AG04450 (cell line): ENCODE data around the gene KIAA0040. TPM values are rescaled to one million over a fixed set of nuclear protein-coding genes. Genes with fewer than 3 reads are reported as not detected.

Experiments
- CTCF ChIA-PET: fragments of 300-600, 350-600 bp; formaldehyde crosslinking; extraction: SDS; loops from one replicate; lab custom pipeline; 2022; ENCODE audit warnings: antibody characterized with exemption, inconsistent platforms; lab: Charles Lee
- POLR2A ChIA-PET: fragments of 350-600 bp; formaldehyde crosslinking; extraction: SDS; loops from one replicate; lab custom pipeline; 2021; ENCODE audit warnings: antibody characterized with exemption, inconsistent platforms; lab: Yijun Ruan, JAX
- DNase-seq: peaks from one replicate; pipeline ENCODE4 v3.0.0-alpha.2; 2011; ENCODE audit warnings: low read depth, low spot score
- H3K27ac ChIP-seq: one replicate; pipeline ENCODE4 v1.5.1; 2012; ENCODE audit warnings: low read depth, low read length, control low read depth
- H3K27me3 ChIP-seq: one replicate; pipeline ENCODE4 v1.6.0; 2012; ENCODE audit warnings: low read length; ENCODE audit not compliant: control insufficient read depth, insufficient read depth
- H3K4me3 ChIP-seq: 2 replicates; pipeline ENCODE4 v1.5.1; 2011; ENCODE audit warnings: mild to moderate bottlenecking, low read depth, low read length, control low read depth
- H3K9me3 ChIP-seq: 2 replicates; pipeline ENCODE4 v1.5.1; 2012; ENCODE audit warnings: low read length; ENCODE audit not compliant: control insufficient read depth, insufficient read depth
- polyA plus RNA-seq: library from polyadenylated mRNA; depleted of rRNA; stranded (reverse); fragments of >200 nt; gene quantifications from 2 replicates; pipeline ENCODE4 v1.2.3, GENCODE V29; 2011
- TF ChIP-seq, protein P1 (sequence below): IDR thresholded peaks from 2 replicates; pipeline ENCODE4 v1.5.1; 2011; ENCODE audit warnings: low read depth, low read length, control low read depth, inconsistent platforms

Gene KIAA0040
- polyA plus RNA-seq, 1 experiment, result not detected

GRCh38 chr1:175128523-175128922 is 64.1 kb downstream of the KIAA0040 start:
- Histone ChIP-seq H3K27me3 (peaks cover 2% of the 10 kb centered on the region), H3K9me3 (no peaks in the 10 kb centered on the region), H3K27ac (no peak overlapping the region), H3K4me3 (no peak overlapping the region)
- DNase-seq, result no peak
- TF ChIP-seq, protein P1, sequence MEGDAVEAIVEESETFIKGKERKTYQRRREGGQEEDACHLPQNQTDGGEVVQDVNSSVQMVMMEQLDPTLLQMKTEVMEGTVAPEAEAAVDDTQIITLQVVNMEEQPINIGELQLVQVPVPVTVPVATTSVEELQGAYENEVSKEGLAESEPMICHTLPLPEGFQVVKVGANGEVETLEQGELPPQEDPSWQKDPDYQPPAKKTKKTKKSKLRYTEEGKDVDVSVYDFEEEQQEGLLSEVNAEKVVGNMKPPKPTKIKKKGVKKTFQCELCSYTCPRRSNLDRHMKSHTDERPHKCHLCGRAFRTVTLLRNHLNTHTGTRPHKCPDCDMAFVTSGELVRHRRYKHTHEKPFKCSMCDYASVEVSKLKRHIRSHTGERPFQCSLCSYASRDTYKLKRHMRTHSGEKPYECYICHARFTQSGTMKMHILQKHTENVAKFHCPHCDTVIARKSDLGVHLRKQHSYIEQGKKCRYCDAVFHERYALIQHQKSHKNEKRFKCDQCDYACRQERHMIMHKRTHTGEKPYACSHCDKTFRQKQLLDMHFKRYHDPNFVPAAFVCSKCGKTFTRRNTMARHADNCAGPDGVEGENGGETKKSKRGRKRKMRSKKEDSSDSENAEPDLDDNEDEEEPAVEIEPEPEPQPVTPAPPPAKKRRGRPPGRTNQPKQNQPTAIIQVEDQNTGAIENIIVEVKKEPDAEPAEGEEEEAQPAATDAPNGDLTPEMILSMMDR, result no peak
- POLR2A ChIA-PET, result no interaction called here
- CTCF ChIA-PET, result interaction anchor here (1.8 to 6.2 kb wide), 2 partner anchors 23 to 99 kb away, joined by 6 to 102 read pairs; no protein-coding TSS in a partner anchor

- no peak for DNase-seq
- H3K4me3 ChIP-seq, result no peak overlapping the region
- TF ChIP-seq, protein P1, result no peak
- ChIA-PET POLR2A (no interaction called here), CTCF (interaction anchor here (0.6 to 6.2 kb wide), 4 partner anchors 12 to 98 kb away, joined by 3 to 102 read pairs (median 5); no protein-coding TSS in a partner anchor)
- no peak overlapping the region for H3K27ac ChIP-seq
- H3K9me3 ChIP-seq, result no peaks in the 10 kb centered on the region
- H3K27me3 ChIP-seq, result peaks cover 2% of the 10 kb centered on the region
Measured at GRCh38 chr1:175127565-175127964, 65.0 kb downstream of the KIAA0040 start.

- H3K9me3 ChIP-seq, result no peaks in the 10 kb centered on the region
- POLR2A ChIA-PET, result no interaction called here
- peaks cover 2% of the 10 kb centered on the region for H3K27me3 ChIP-seq
- DNase-seq, result no peak
- CTCF ChIA-PET, result interaction anchor here (0.7 to 6.2 kb wide), 5 partner anchors 13 to 96 kb away, joined by 3 to 102 read pairs (median 3); no protein-coding TSS in a partner anchor
- H3K27ac ChIP-seq, result no peak overlapping the region
- no peak overlapping the region for H3K4me3 ChIP-seq
- TF ChIP-seq, protein P1, result no peak
Measured at GRCh38 chr1:175126347-175126746, 66.2 kb downstream of the KIAA0040 start.

DNA sequence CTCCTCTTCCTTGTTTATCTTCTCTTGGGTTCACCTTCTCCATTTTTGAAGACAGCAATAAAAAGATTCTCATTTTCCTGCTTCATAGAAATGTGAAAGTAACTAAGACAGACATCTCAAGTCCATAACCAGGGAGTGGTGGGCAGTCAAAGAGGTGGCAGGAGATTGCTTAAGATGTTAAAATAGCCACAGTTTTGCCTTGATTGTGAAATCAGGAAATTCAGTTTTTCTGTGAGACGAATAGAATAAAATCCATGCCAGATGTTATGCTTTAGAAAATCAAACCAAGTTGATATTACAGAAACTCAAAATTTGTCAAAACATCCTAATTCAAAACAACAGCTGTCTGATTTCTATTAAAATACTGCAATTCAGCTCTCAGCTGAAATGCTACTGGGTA is 67.7 kb downstream of the KIAA0040 start:
- H3K27ac ChIP-seq, result no peak overlapping the region
- POLR2A ChIA-PET, result interaction anchor here (1.1 kb wide), 1 partner anchor 101 kb away, joined by 6 read pairs; the partner anchor contains the start of gene MRPS14
- CTCF ChIA-PET, result interaction anchor here (0.6 to 6.2 kb wide), 24 partner anchors 9 to 378 kb away, joined by 3 to 102 read pairs (median 4); partner anchors contain the start of gene TNN
- TF ChIP-seq, protein P1, result no peak
- no peaks in the 10 kb centered on the region for H3K9me3 ChIP-seq
- H3K4me3 ChIP-seq, result no peak overlapping the region
- peaks cover 4% of the 10 kb centered on the region for H3K27me3 ChIP-seq
- no peak for DNase-seq

- H3K9me3 ChIP-seq, result no peaks in the 10 kb centered on the region
- no peak overlapping the region for H3K27ac ChIP-seq
- no peak overlapping the region for H3K4me3 ChIP-seq
- POLR2A ChIA-PET, result no interaction called here
- H3K27me3 ChIP-seq, result peaks cover 4% of the 10 kb centered on the region
- TF ChIP-seq, protein P1, result no peak
- no peak for DNase-seq
- CTCF ChIA-PET, result interaction anchor here (0.8 to 0.9 kb wide), 2 partner anchors 31 to 97 kb away, joined by 3 to 4 read pairs; partner anchors contain the start of gene MRPS14
Measured at GRCh38 chr1:175120511-175120910, 72.1 kb downstream of the KIAA0040 start.
